ENCODE data around the gene ETV3.

GRCh38 chr1:157154291-157154690 is 16.1 kb upstream of the ETV3 start:
- TF ChIP-seq CTCF (IDR thresholded peaks at IDR 0.05; ENCODE audit: low read depth, low read length) = no peak
- TF ChIP-seq EZH2phosphoT487 (IDR thresholded peaks at IDR 0.05; ENCODE audit: low read depth) = no peak
